ENCODE measurements around the gene RAB11FIP2. TPM values are rescaled to one million over a fixed set of nuclear protein-coding genes. Genes with fewer than 3 reads are reported as not detected.

RAB11FIP2 gene
- total and polyA plus RNA-seq, 2 donors, result 6.4 to 17.7 TPM

DNA sequence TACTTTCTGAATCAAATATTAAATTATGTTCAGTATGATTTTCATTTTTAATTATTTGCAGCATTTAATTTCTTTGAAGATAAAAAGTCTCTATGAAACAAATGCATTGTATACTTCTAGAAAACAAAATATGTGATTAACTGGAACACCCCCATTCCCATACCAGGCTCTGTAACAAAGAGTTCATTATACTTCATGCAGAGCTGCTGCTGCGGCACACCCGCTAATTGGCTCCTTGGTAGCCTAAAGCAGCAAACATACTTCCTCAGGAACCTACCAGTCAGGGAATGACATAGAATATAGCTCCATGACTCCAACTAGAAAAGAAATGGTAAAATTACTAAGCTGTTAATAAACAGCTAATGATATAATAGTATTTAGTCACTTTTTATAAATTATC, 19.3 kb downstream of the RAB11FIP2 start:
- Histone ChIP-seq H3K27me3 (ENCODE audit: control insufficient read depth in 2 of 2, insufficient read depth in 1 of 2, low read length in 1 of 2) (no peaks in the 10 kb centered on the region), H3K27ac (ENCODE audit: low read depth in 1 of 2, low read length in 1 of 2) (no peak overlapping the region), H3K36me3 (ENCODE audit: control insufficient read depth in 2 of 2, insufficient read depth in 2 of 2, low read length in 1 of 2) (peaks cover 0 to 4% of the 10 kb centered on the region in 2 donors), H3K9me3 (ENCODE audit: control insufficient read depth in 2 of 2, insufficient read depth in 1 of 2, low read length in 1 of 2) (no peaks in the 10 kb centered on the region), H3K4me1 (ENCODE audit: control insufficient read depth in 2 of 2, insufficient read depth in 2 of 2, low read length in 2 of 2) (no peaks in the 10 kb centered on the region), H3K4me3 (ENCODE audit: low read length in 2 of 2) (no peak overlapping the region)
- no peak for DNase-seq (ENCODE audit: low read depth in 6 of 9, low spot score in 9 of 9)
- WGBS, result over 99% methylated on average over 2 of the region's 2 CpGs

DNA sequence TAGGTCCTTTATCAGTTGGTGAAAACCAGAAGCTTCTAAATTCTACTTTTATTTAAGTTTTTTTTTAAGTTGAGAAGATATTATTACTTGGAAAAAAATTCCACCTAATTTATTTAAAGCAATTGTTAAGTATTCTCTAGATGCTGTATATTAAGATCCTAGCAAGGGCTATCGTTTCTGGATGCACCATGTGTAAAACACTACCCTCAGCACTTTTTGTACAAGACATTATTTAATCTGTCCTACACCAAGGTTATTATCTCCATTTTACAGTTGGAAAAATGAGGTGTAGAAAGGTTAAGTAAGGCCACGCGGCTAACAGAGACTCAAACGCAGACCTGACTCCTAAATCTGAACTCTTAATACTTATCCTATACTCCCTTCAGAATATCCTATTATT, 19.8 kb downstream of the RAB11FIP2 start:
- Histone ChIP-seq H3K4me1 (ENCODE audit: control insufficient read depth in 2 of 2, insufficient read depth in 2 of 2, low read length in 2 of 2) (no peaks in the 10 kb centered on the region), H3K4me3 (ENCODE audit: low read length in 2 of 2) (no peak overlapping the region), H3K9me3 (ENCODE audit: control insufficient read depth in 2 of 2, insufficient read depth in 1 of 2, low read length in 1 of 2) (no peaks in the 10 kb centered on the region), H3K36me3 (ENCODE audit: control insufficient read depth in 2 of 2, insufficient read depth in 2 of 2, low read length in 1 of 2) (peaks cover 0 to 4% of the 10 kb centered on the region in 2 donors), H3K27ac (ENCODE audit: low read depth in 1 of 2, low read length in 1 of 2) (no peak overlapping the region), H3K27me3 (ENCODE audit: control insufficient read depth in 2 of 2, insufficient read depth in 1 of 2, low read length in 1 of 2) (no peaks in the 10 kb centered on the region)
- 97% methylated on average over 4 of the region's 4 CpGs for WGBS
- no peak for DNase-seq (ENCODE audit: low read depth in 6 of 9, low spot score in 9 of 9)

DNA sequence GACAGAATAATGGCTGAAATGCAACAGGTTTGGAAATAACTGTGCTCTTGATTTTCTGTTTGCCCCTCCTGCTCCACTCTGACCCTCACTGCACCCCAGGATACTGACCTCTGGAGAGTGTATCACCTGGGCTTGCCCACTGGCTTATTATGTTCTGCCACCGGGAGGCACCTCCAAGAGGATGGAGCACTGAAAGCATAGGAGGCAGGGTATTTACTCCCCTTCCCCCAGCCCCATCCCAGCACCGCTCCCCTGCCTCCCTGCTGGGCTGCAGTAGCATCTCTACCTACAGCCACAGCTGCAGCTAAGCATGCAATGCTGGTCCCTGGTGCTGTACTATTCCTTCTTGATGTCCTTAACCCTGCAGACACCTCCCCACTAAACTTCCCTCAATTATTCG, 26.4 kb downstream of the RAB11FIP2 start:
- no peak overlapping the region for H3K27ac ChIP-seq (ENCODE audit: low read depth in 1 of 2, low read length in 1 of 2)
- no peak for DNase-seq (ENCODE audit: low read depth in 6 of 9, low spot score in 9 of 9)
- peaks cover 0 to 4% of the 10 kb centered on the region in 2 donors for H3K36me3 ChIP-seq (ENCODE audit: control insufficient read depth in 2 of 2, insufficient read depth in 2 of 2, low read length in 1 of 2)
- no peaks in the 10 kb centered on the region for H3K27me3 ChIP-seq (ENCODE audit: control insufficient read depth in 2 of 2, insufficient read depth in 1 of 2, low read length in 1 of 2)
- WGBS, result 98% methylated on average over 3 of the region's 3 CpGs
- no peaks in the 10 kb centered on the region for H3K4me1 ChIP-seq (ENCODE audit: control insufficient read depth in 2 of 2, insufficient read depth in 2 of 2, low read length in 2 of 2)
- H3K9me3 ChIP-seq (ENCODE audit: control insufficient read depth in 2 of 2, insufficient read depth in 1 of 2, low read length in 1 of 2), result no peaks in the 10 kb centered on the region
- H3K4me3 ChIP-seq (ENCODE audit: low read length in 2 of 2), result no peak overlapping the region

DNA sequence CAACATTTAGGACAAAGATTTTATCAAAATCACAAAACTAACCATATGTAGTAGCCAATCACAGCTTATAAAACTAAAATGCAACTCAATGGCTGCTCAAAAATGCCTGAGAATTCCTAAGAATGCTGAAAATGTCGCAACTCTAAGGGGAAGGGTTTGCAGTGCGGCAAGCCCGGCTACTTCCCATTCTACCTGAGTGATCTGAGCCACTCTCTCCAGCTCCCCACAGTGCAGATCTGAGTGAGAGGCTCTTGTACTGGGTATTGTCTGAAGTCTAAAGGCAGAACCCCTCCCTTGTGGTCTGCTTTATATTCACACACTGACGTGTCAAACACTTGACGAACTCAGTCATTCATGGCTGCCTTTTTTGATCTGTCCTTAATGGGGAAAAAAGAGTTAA, 28.9 kb downstream of the RAB11FIP2 start:
- no peaks in the 10 kb centered on the region for H3K36me3 ChIP-seq (ENCODE audit: control insufficient read depth in 2 of 2, insufficient read depth in 2 of 2, low read length in 1 of 2)
- 98% methylated on average over 5 of the region's 5 CpGs for WGBS
- no peak overlapping the region for H3K27ac ChIP-seq (ENCODE audit: low read depth in 1 of 2, low read length in 1 of 2)
- no peak for DNase-seq (ENCODE audit: low read depth in 6 of 9, low spot score in 9 of 9)
- no peaks in the 10 kb centered on the region for H3K4me1 ChIP-seq (ENCODE audit: control insufficient read depth in 2 of 2, insufficient read depth in 2 of 2, low read length in 2 of 2)
- no peaks in the 10 kb centered on the region for H3K9me3 ChIP-seq (ENCODE audit: control insufficient read depth in 2 of 2, insufficient read depth in 1 of 2, low read length in 1 of 2)
- no peaks in the 10 kb centered on the region for H3K27me3 ChIP-seq (ENCODE audit: control insufficient read depth in 2 of 2, insufficient read depth in 1 of 2, low read length in 1 of 2)
- no peak overlapping the region for H3K4me3 ChIP-seq (ENCODE audit: low read length in 2 of 2)

DNA sequence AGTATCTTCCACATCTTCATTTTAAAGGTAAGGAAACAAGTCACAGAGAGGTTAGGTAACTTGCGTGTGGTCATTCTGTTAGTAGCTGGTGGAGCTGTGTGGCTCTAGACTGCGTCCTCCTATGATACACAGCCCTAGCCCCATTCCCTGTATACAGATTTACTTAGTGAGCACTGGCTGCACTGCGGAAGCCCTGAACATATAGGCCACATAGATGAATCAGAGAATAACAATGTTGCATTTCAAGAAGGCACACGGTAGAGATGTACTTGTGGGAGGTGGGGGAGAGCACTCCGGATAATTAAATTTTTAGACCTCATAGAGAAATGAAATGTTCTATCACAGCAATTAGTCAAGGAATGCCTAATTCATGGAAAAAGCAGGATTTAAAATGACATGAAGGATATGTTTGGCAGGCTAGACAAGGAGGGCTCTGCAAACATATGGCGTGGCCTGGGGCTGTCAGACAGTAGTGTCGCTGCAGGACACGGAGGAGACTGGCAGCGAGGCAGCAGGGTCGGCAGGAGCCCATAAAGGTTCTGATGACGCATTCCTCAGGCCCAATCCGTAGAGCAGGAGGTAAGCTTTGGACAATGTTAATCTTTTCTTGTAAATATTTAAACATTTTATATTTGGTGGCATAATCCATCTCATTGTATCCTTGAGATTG, 29.5 kb downstream of the RAB11FIP2 start:
- no peak for DNase-seq (ENCODE audit: low read depth in 6 of 9, low spot score in 9 of 9)
- no peaks in the 10 kb centered on the region for H3K4me1 ChIP-seq (ENCODE audit: control insufficient read depth in 2 of 2, insufficient read depth in 2 of 2, low read length in 2 of 2)
- WGBS, result 98% methylated on average over 12 of the region's 12 CpGs
- no peaks in the 10 kb centered on the region for H3K36me3 ChIP-seq (ENCODE audit: control insufficient read depth in 2 of 2, insufficient read depth in 2 of 2, low read length in 1 of 2)
- H3K27me3 ChIP-seq (ENCODE audit: control insufficient read depth in 2 of 2, insufficient read depth in 1 of 2, low read length in 1 of 2), result no peaks in the 10 kb centered on the region
- no peaks in the 10 kb centered on the region for H3K9me3 ChIP-seq (ENCODE audit: control insufficient read depth in 2 of 2, insufficient read depth in 1 of 2, low read length in 1 of 2)
- no peak overlapping the region for H3K27ac ChIP-seq (ENCODE audit: low read depth in 1 of 2, low read length in 1 of 2)
- H3K4me3 ChIP-seq (ENCODE audit: low read length in 2 of 2), result no peak overlapping the region

DNA sequence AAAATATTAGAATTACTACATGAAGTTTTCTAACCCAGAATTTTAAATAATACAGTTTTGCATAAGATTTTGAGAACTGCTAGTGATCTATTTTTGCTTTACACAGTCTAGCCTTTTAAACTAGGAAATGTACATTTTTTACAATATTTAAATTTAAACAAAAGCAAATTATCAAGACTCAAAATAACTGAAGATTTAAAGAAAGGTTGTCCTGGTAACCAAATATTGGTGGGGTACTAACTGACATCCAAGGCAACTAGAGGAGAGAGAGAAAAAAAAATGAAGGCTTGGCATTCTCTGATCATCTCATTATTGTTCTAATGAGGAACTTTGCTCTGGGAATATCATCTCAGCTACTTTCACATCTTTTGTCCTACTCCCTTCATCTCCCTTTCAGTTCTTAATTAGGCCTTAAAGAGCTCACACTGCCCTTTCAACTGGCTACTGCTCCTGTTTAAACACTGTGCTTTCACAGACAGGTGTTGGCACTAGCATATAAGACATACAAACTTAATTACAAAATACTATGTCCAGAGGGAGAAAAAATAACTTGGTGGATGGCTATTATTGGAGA, 33.7 kb downstream of the RAB11FIP2 start:
- no peaks in the 10 kb centered on the region for H3K9me3 ChIP-seq (ENCODE audit: control insufficient read depth in 2 of 2, insufficient read depth in 1 of 2, low read length in 1 of 2)
- no peaks in the 10 kb centered on the region for H3K4me1 ChIP-seq (ENCODE audit: control insufficient read depth in 2 of 2, insufficient read depth in 2 of 2, low read length in 2 of 2)
- H3K36me3 ChIP-seq (ENCODE audit: control insufficient read depth in 2 of 2, insufficient read depth in 2 of 2, low read length in 1 of 2), result peaks cover 5 to 7% of the 10 kb centered on the region in 2 donors
- no peak overlapping the region for H3K27ac ChIP-seq (ENCODE audit: low read depth in 1 of 2, low read length in 1 of 2)
- no peaks in the 10 kb centered on the region for H3K27me3 ChIP-seq (ENCODE audit: control insufficient read depth in 2 of 2, insufficient read depth in 1 of 2, low read length in 1 of 2)
- DNase-seq (ENCODE audit: low read depth in 6 of 9, low spot score in 9 of 9), result no peak
- H3K4me3 ChIP-seq (ENCODE audit: low read length in 2 of 2), result no peak overlapping the region

DNA sequence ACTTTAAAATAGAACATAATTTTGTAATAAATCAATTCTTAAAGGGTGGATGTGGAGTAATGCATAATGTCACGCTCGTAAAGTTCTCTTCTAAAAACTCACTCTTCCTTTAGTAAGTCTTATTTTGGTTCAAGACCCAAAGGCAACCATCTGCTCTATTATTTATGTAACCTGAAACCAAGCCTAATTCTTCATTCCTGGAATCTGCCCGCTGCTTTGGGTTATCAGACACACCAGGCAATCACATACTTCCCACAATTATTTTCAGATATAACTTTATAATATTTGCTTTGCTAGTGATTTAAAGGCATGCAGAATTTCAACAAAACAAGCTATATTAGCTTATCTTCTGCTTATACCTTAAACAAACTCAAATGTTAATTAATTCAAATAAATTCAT, 39.0 kb downstream of the RAB11FIP2 start:
- 97% methylated on average over 3 of the region's 3 CpGs for WGBS
- no peaks in the 10 kb centered on the region for H3K9me3 ChIP-seq (ENCODE audit: control insufficient read depth in 2 of 2, insufficient read depth in 1 of 2, low read length in 1 of 2)
- peaks cover 9 to 11% of the 10 kb centered on the region in 2 donors for H3K36me3 ChIP-seq (ENCODE audit: control insufficient read depth in 2 of 2, insufficient read depth in 2 of 2, low read length in 1 of 2)
- no peak overlapping the region for H3K27ac ChIP-seq (ENCODE audit: low read depth in 1 of 2, low read length in 1 of 2)
- no peak for DNase-seq (ENCODE audit: low read depth in 6 of 9, low spot score in 9 of 9)
- H3K27me3 ChIP-seq (ENCODE audit: control insufficient read depth in 2 of 2, insufficient read depth in 1 of 2, low read length in 1 of 2), result no peaks in the 10 kb centered on the region
- H3K4me3 ChIP-seq (ENCODE audit: low read length in 2 of 2), result no peak overlapping the region
- H3K4me1 ChIP-seq (ENCODE audit: control insufficient read depth in 2 of 2, insufficient read depth in 2 of 2, low read length in 2 of 2), result no peaks in the 10 kb centered on the region

DNA sequence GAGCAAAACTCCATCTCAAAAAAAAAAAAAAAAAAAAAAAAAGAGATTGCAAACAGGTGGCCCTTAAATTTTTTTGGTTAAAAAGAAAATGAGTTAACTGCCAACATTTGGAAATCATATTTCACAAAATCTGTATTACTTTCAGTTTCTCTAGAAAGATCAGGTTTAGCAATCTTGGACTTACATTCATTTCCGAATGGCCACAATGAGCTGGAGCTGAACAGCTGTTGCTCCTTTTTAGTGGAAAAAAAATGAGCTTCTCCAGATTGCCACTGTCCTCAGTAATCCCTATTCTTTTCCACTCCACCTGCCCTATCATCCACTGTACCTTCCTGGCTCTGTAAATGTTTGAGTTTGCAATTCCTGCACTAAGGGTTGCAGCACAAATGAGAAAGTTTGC, 43.6 kb downstream of the RAB11FIP2 start:
- peaks cover 6 to 7% of the 10 kb centered on the region in 2 donors for H3K36me3 ChIP-seq (ENCODE audit: control insufficient read depth in 2 of 2, insufficient read depth in 2 of 2, low read length in 1 of 2)
- H3K27me3 ChIP-seq (ENCODE audit: control insufficient read depth in 2 of 2, insufficient read depth in 1 of 2, low read length in 1 of 2), result no peaks in the 10 kb centered on the region
- H3K4me3 ChIP-seq (ENCODE audit: low read length in 2 of 2), result no peak overlapping the region
- H3K27ac ChIP-seq (ENCODE audit: low read depth in 1 of 2, low read length in 1 of 2), result no peak overlapping the region
- DNase-seq (ENCODE audit: low read depth in 6 of 9, low spot score in 9 of 9), result no peak
- H3K4me1 ChIP-seq (ENCODE audit: control insufficient read depth in 2 of 2, insufficient read depth in 2 of 2, low read length in 2 of 2), result no peaks in the 10 kb centered on the region
- no peaks in the 10 kb centered on the region for H3K9me3 ChIP-seq (ENCODE audit: control insufficient read depth in 2 of 2, insufficient read depth in 1 of 2, low read length in 1 of 2)
- 97% methylated on average over 1 of the region's 1 CpG for WGBS

DNA sequence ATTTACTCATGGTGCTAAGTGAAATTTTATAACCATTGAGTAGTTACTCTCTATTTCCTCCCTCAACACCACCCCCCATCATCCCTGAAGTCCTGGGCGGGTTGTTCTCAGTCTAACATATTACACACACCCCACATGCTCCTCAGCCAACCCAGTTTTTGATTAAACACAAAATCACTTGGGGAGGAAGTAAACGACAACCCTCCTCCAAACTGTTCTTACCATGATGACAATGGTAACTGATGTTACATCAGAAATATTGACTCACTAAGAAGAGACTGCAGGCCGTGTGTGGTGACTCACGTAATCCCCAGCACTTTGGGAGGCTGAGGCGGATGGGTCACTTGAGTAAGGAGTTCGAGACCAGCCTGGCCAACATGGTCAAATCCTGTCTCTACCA, 44.2 kb downstream of the RAB11FIP2 start:
- Histone ChIP-seq H3K4me1 (ENCODE audit: control insufficient read depth in 2 of 2, insufficient read depth in 2 of 2, low read length in 2 of 2) (no peaks in the 10 kb centered on the region), H3K27ac (ENCODE audit: low read depth in 1 of 2, low read length in 1 of 2) (no peak overlapping the region), H3K9me3 (ENCODE audit: control insufficient read depth in 2 of 2, insufficient read depth in 1 of 2, low read length in 1 of 2) (no peaks in the 10 kb centered on the region), H3K27me3 (ENCODE audit: control insufficient read depth in 2 of 2, insufficient read depth in 1 of 2, low read length in 1 of 2) (no peaks in the 10 kb centered on the region), H3K4me3 (ENCODE audit: low read length in 2 of 2) (no peak overlapping the region), H3K36me3 (ENCODE audit: control insufficient read depth in 2 of 2, insufficient read depth in 2 of 2, low read length in 1 of 2) (peaks cover 6 to 7% of the 10 kb centered on the region in 2 donors)
- no peak for DNase-seq (ENCODE audit: low read depth in 6 of 9, low spot score in 9 of 9)
- WGBS, result 99% methylated on average over 6 of the region's 6 CpGs

All from thymus (tissue), 11 donors.